ENCODE data around the gene FAM120A.
"Not testable (repeated sequence)": the region's sequence is repeated elsewhere in the genome, so short reads cannot be mapped to it uniquely, and the experiment has no call there.

FAM120A gene

DNA sequence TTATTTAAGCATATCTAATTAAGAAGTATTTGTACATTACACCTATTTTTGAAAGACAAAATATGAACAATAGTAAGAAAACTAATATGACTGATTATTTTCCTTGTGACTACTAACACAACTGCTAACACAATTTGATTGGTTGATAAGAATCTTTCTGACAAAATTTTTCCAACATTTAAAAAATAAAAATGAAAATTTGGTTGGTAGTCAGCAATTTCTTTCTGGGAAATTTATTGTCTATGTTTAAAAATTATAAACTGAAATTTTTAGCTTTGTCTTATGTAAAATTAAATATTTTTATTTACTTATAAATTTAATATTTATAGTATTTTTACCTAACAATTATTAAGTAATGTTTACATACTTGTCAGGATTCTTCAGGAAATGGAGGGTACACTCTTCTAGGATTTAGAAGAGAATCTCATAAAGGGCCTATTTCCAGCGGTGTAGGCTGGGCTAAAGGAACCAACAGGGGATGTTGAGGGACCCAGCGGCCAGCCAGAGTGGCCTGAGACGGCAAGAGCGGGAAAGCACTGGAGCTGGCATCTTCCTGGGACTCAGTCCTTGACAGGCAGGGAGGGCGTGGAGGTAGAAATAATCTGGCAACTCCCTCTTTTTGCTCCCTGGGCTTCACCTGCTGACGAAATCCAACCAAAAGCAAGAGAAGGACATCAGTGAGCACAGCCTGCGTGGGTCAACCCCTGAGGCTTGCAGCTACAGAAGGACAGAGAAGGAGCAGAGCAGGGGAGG lies 14.7 kb upstream of the FAM120A start:
- ChIA-PET CTCF (interaction anchor here (1.2 kb wide), 1 partner anchor 9 kb away, joined by 3 read pairs; no protein-coding TSS in a partner anchor), POLR2A (no interaction called here)
- no peaks in the 10 kb centered on the region for H3K9me3 ChIP-seq (ENCODE audit: control extremely low read depth in 1 of 5, control insufficient read depth in 4 of 5, insufficient read depth in 2 of 5, low read depth in 1 of 5, low read length in 4 of 5)
- H3K4me3 ChIP-seq (ENCODE audit: control insufficient read depth in 1 of 7, extremely low read depth in 1 of 7, insufficient read depth in 4 of 7, low read depth in 2 of 7, low read length in 6 of 7): no peak overlapping the region
- no peak overlapping the region for H3K27ac ChIP-seq (ENCODE audit: insufficient read depth in 1 of 2, low read depth in 1 of 2, low read length in 2 of 2, poor library complexity in 1 of 2, severe bottlenecking in 2 of 2)
- WGBS (ENCODE audit: insufficient coverage): 95% methylated on average over 7 of the region's 7 CpGs
- no peaks in the 10 kb centered on the region for H3K27me3 ChIP-seq (replicated peaks in 2 of 5; ENCODE audit: control insufficient read depth in 4 of 5, insufficient read depth in 5 of 5, low read length in 4 of 5)
- no peak for DNase-seq
- H3K4me1 ChIP-seq (ENCODE audit: control extremely low read depth in 1 of 4, control insufficient read depth in 4 of 4, insufficient read depth in 4 of 4, low read length in 3 of 4): peaks cover 0 to 2% (median under 1%) of the 10 kb centered on the region in 4 experiments
- H3K36me3 ChIP-seq (ENCODE audit: control insufficient read depth in 4 of 4, insufficient read depth in 4 of 4, low read length in 3 of 4): no peaks in the 10 kb centered on the region

DNA sequence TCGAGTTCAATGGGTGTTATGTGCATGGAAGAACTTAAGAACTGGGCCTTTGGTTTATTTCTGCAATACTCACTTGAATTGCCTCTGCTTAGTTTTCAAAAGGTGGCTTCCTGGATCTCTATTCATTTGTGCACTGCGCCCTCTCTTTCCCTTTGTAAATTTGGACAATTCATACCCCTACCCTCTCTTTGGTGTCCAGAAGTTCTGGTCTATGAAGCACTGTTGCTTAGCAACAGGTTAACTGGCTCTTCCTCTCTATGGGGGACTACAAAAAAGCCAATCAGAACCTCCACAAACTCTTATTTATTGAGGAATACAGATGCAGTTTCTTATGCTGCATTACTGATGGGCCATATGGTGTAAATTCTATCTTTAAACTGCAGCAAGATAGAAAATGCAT lies 13.5 kb upstream of the FAM120A start:
- WGBS (ENCODE audit: insufficient coverage): 95% methylated on average over 2 of the region's 2 CpGs
- Histone ChIP-seq H3K27me3 (replicated peaks in 2 of 5; ENCODE audit: control insufficient read depth in 4 of 5, insufficient read depth in 5 of 5, low read length in 4 of 5) (no peaks in the 10 kb centered on the region), H3K4me1 (ENCODE audit: control extremely low read depth in 1 of 4, control insufficient read depth in 4 of 4, insufficient read depth in 4 of 4, low read length in 3 of 4) (no peaks in the 10 kb centered on the region), H3K27ac (ENCODE audit: insufficient read depth in 1 of 2, low read depth in 1 of 2, low read length in 2 of 2, poor library complexity in 1 of 2, severe bottlenecking in 2 of 2) (no peak overlapping the region), H3K36me3 (ENCODE audit: control insufficient read depth in 4 of 4, insufficient read depth in 4 of 4, low read length in 3 of 4) (no peaks in the 10 kb centered on the region), H3K4me3 (ENCODE audit: control insufficient read depth in 1 of 7, extremely low read depth in 1 of 7, insufficient read depth in 4 of 7, low read depth in 2 of 7, low read length in 6 of 7) (no peak overlapping the region), H3K9me3 (ENCODE audit: control extremely low read depth in 1 of 5, control insufficient read depth in 4 of 5, insufficient read depth in 2 of 5, low read depth in 1 of 5, low read length in 4 of 5) (no peaks in the 10 kb centered on the region)
- DNase-seq: no peak
- POLR2A ChIA-PET: no interaction called here
- CTCF ChIA-PET: no interaction called here

DNA sequence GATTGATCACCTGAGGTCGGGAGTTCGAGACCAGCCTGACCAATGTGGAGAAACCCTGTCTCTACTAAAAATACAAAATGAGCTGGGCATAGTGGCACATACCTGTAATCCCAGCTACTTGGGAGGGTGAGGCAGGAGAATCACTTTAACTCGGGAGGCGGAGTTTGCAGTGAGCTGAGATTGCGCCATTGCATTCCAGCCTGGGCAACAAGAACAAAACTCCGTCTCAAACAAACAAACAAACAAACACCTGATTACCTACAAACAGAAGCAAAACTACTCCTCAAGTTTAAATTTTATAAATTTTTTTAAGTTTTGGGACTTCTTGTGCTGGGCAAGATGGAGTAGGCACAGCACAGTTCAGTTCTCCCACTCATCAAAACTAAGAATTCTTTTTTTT lies 12.2 kb upstream of the FAM120A start:
- H3K4me1 ChIP-seq (ENCODE audit: control extremely low read depth in 1 of 4, control insufficient read depth in 4 of 4, insufficient read depth in 4 of 4, low read length in 3 of 4); H3K27me3 ChIP-seq (replicated peaks in 2 of 5; ENCODE audit: control insufficient read depth in 4 of 5, insufficient read depth in 5 of 5, low read length in 4 of 5); CTCF ChIA-PET; POLR2A ChIA-PET; H3K4me3 ChIP-seq (ENCODE audit: control insufficient read depth in 1 of 7, extremely low read depth in 1 of 7, insufficient read depth in 4 of 7, low read depth in 2 of 7, low read length in 6 of 7); H3K27ac ChIP-seq (ENCODE audit: insufficient read depth in 1 of 2, low read depth in 1 of 2, low read length in 2 of 2, poor library complexity in 1 of 2, severe bottlenecking in 2 of 2); DNase-seq; H3K9me3 ChIP-seq (ENCODE audit: control extremely low read depth in 1 of 5, control insufficient read depth in 4 of 5, insufficient read depth in 2 of 5, low read depth in 1 of 5, low read length in 4 of 5); H3K36me3 ChIP-seq (ENCODE audit: control insufficient read depth in 4 of 4, insufficient read depth in 4 of 4, low read length in 3 of 4): not testable (repeated sequence)
- 90% methylated on average over 3 of the region's 6 CpGs for WGBS (ENCODE audit: insufficient coverage)

DNA sequence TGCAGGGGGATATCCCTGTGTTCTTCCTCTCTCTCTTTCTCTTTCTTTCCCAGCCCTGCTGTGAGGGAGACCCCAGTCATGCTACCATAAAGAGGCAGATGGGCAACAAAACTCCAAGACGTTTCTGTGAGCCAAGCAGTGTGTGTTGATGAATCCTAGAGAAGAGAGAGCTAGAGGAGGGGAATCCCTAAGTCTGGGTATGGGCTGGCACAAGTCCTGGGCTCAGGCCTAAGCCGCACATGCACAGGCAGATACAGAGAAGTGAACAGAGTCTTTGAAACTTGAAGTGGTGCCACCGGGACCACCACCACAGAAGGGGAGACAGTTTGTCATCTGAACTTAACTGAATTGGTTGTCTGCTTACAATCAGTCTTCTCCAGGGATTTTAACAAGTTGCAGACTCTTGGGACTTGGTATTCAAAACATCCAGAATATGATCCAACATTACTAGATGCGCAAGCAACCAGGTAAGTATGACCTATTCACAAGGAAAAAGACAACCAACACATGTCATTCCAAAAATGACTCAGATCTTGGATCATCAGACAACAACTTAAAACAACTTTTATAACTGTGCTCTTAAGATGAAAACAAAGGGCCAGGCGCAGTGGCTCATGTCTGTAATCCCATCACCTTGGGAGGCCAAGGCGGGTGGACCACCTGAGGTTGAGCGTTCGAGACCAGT lies 10.4 kb upstream of the FAM120A start:
- DNase-seq: no peak
- POLR2A ChIA-PET: no interaction called here
- CTCF ChIA-PET: no interaction called here
- H3K36me3 ChIP-seq (ENCODE audit: control insufficient read depth in 4 of 4, insufficient read depth in 4 of 4, low read length in 3 of 4): peaks cover 0 to 5% (median 3%) of the 10 kb centered on the region in 4 experiments
- no peaks in the 10 kb centered on the region for H3K27me3 ChIP-seq (replicated peaks in 2 of 5; ENCODE audit: control insufficient read depth in 4 of 5, insufficient read depth in 5 of 5, low read length in 4 of 5)
- 98% methylated on average over 7 of the region's 8 CpGs for WGBS (ENCODE audit: insufficient coverage)
- H3K4me3 ChIP-seq (ENCODE audit: control insufficient read depth in 1 of 7, extremely low read depth in 1 of 7, insufficient read depth in 4 of 7, low read depth in 2 of 7, low read length in 6 of 7): no peak overlapping the region
- no peaks in the 10 kb centered on the region for H3K4me1 ChIP-seq (ENCODE audit: control extremely low read depth in 1 of 4, control insufficient read depth in 4 of 4, insufficient read depth in 4 of 4, low read length in 3 of 4)
- H3K9me3 ChIP-seq (ENCODE audit: control extremely low read depth in 1 of 5, control insufficient read depth in 4 of 5, insufficient read depth in 2 of 5, low read depth in 1 of 5, low read length in 4 of 5): no peaks in the 10 kb centered on the region
- no peak overlapping the region for H3K27ac ChIP-seq (ENCODE audit: insufficient read depth in 1 of 2, low read depth in 1 of 2, low read length in 2 of 2, poor library complexity in 1 of 2, severe bottlenecking in 2 of 2)

DNA sequence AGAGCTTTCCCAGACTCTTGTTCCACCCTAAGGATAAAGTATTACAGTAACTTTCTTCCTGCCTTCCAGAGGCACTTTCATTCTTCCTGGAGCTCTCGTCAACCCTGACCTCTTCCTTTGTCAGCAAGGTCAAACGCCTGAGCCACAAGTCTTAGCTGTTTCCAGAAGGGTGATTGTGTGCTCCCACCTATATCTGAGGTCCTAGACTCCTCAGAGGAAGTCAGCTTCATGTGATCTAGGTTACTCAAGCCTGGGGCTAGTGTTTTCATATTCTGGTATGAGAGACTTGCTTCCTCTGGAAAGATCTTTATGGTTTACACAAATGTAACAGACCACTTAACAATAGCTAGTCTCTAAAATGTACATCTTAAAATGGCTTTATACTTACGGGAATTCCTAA lies 5.4 kb upstream of the FAM120A start:
- WGBS (ENCODE audit: insufficient coverage): 75% methylated on average over 2 of the region's 3 CpGs
- DNase-seq: no peak
- ChIA-PET CTCF (interaction anchor here (1.6 kb wide), 1 partner anchor 10 kb away, joined by 3 read pairs; no protein-coding TSS in a partner anchor), POLR2A (interaction anchor here (0.6 kb wide), 1 partner anchor 457 kb away, joined by 13 read pairs; no protein-coding TSS in a partner anchor)
- no peak overlapping the region for H3K4me3 ChIP-seq (ENCODE audit: control insufficient read depth in 1 of 7, extremely low read depth in 1 of 7, insufficient read depth in 4 of 7, low read depth in 2 of 7, low read length in 6 of 7)
- H3K9me3 ChIP-seq (ENCODE audit: control extremely low read depth in 1 of 5, control insufficient read depth in 4 of 5, insufficient read depth in 2 of 5, low read depth in 1 of 5, low read length in 4 of 5): no peaks in the 10 kb centered on the region
- H3K27me3 ChIP-seq (replicated peaks in 2 of 5; ENCODE audit: control insufficient read depth in 4 of 5, insufficient read depth in 5 of 5, low read length in 4 of 5): no peaks in the 10 kb centered on the region
- no peak overlapping the region for H3K27ac ChIP-seq (ENCODE audit: insufficient read depth in 1 of 2, low read depth in 1 of 2, low read length in 2 of 2, poor library complexity in 1 of 2, severe bottlenecking in 2 of 2)
- peaks cover 4 to 13% (median 8%) of the 10 kb centered on the region in 4 experiments for H3K4me1 ChIP-seq (ENCODE audit: control extremely low read depth in 1 of 4, control insufficient read depth in 4 of 4, insufficient read depth in 4 of 4, low read length in 3 of 4)
- peaks cover 4 to 29% (median 23%) of the 10 kb centered on the region in 4 experiments for H3K36me3 ChIP-seq (ENCODE audit: control insufficient read depth in 4 of 4, insufficient read depth in 4 of 4, low read length in 3 of 4)

DNA sequence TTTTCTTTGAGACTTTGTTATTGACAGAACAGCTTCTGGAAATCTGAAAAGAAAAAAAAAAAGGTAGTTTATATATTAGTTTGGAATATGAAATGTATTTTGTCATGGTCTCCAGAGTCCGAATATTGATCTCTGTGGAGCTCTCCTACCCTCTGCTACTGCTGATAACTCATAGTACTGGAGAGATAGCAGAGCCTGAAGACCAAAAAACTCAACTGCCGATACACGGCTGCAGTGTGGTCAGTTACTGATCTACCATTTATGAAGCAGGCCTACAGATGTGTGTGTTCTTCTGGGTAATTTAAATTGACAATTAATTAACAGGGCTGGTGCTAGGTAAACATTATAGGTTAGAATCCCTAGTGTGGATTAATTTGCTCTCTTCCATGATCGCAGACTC lies 3.8 kb upstream of the FAM120A start:
- Histone ChIP-seq H3K27me3 (replicated peaks in 2 of 5; ENCODE audit: control insufficient read depth in 4 of 5, insufficient read depth in 5 of 5, low read length in 4 of 5) (no peaks in the 10 kb centered on the region), H3K27ac (ENCODE audit: insufficient read depth in 1 of 2, low read depth in 1 of 2, low read length in 2 of 2, poor library complexity in 1 of 2, severe bottlenecking in 2 of 2) (no peak overlapping the region), H3K9me3 (ENCODE audit: control extremely low read depth in 1 of 5, control insufficient read depth in 4 of 5, insufficient read depth in 2 of 5, low read depth in 1 of 5, low read length in 4 of 5) (no peaks in the 10 kb centered on the region), H3K4me1 (ENCODE audit: control extremely low read depth in 1 of 4, control insufficient read depth in 4 of 4, insufficient read depth in 4 of 4, low read length in 3 of 4) (peaks cover 6 to 16% (median 9%) of the 10 kb centered on the region in 4 experiments), H3K36me3 (ENCODE audit: control insufficient read depth in 4 of 4, insufficient read depth in 4 of 4, low read length in 3 of 4) (peaks cover 4 to 29% (median 23%) of the 10 kb centered on the region in 4 experiments), H3K4me3 (ENCODE audit: control insufficient read depth in 1 of 7, extremely low read depth in 1 of 7, insufficient read depth in 4 of 7, low read depth in 2 of 7, low read length in 6 of 7) (no peak overlapping the region)
- 93% methylated on average over 3 of the region's 4 CpGs for WGBS (ENCODE audit: insufficient coverage)
- ChIA-PET CTCF (interaction anchor here (0.6 kb wide), 1 partner anchor 36 kb away, joined by 4 read pairs; no protein-coding TSS in a partner anchor), POLR2A (no interaction called here)
- DNase-seq: no peak

Data from common myeloid progenitor, CD34-positive (primary cell).